Fibroblast of skin of back (primary cell): ENCODE measurements around the gene CSH1. TPM values are rescaled to one million over a fixed set of nuclear protein-coding genes. Genes with fewer than 3 reads are reported as not detected.
"Not testable (repeated sequence)": the region's sequence is repeated elsewhere in the genome, so short reads cannot be mapped to it uniquely, and the experiment has no call there.

Experiments used
- DNase-seq: peaks from one replicate; pipeline ENCODE4 v3.0.0-alpha.2; 2013
- polyA plus RNA-seq, 2 experiments: library from polyadenylated mRNA; unstranded; fragments of 120-200 nt; gene quantifications; one replicate each; pipeline ENCODE4 v1.2.1, GENCODE V29; 2013; ENCODE audit not compliant: insufficient read length in 2 of 2

Gene CSH1
- not detected for polyA plus RNA-seq (2013, experiment 1 of 2; ENCODE audit: insufficient read length)
- polyA plus RNA-seq (2013, experiment 2 of 2; ENCODE audit: insufficient read length): not detected

DNA sequence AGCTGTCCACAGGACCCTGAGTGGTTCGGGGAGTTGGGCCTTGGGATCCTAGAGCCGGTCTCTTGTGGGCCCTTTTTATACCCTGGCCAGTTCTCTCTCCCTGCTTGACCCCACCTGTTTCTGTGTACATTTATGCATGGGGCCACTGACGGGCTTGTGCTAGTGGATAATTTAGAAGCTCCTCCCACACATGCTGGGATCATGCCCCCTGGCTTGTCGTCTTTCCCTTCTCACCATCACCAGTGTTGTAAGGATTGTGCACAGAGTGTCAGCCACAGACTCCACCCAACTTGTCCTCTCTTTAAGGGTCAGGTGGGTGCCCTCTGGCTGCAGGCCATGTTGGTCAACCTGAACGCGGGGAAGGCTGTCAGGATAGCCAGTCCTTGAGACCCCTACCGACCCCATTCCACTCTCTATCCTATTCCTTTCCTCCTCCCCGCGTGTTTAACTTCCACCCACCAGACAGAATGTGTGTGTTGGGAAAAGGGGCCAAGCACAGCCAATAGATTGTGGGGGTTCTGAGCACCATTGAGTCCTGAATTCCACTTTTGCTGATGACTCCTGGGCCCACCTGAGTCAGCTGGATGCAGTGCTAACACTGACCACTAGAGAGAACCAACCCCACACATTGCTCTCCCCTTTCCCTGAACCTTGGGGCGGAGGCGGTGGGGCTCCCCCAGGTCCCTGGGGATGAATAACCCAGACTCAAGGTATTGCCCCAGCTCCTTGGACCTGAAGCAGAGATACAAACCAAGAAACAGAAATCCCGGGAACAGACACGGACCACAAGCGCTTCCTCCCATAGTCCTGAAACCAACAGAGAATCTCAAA lies at the start of gene CSH1:
Gene CSH1, minus strand, starts transcription at position 51 of the 831 bp plus-strand sequence. CDS start 63 bp downstream, outside the sequence.
- not testable (repeated sequence) for DNase-seq

DNA sequence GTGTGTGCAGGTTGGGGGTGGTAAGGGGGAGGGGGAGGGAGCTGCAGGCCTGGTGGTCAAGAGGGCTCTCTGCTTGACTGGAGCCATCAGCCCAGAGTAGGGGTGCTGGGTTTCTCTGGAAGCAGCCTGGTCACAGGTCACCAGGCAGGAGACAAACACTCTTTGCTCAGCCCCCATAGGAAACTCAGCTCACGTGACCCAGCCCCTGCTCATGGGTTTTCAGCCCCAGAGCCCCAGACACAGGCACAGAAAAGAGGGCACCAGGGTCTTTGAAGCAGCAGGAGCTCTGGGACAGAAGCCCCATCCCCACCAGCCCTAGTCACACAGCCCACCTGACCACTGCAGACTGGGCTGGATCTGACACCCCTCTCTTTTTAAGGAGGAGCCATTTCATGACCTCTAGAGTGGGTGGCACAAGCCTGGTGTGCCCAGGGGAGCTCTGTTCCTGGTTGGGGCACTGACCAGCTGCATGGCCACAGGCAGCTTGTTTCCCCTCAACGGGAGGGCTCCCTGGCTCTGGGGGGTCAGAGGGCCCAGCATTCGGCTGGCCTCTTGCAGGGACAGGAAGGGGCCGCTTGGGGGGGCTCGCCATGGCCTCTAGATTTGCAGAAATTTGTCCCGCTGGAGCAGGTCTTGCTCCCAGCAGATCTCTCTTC lies 49.5 kb upstream of the CSH1 start:
- DNase-seq: no peak

DNA sequence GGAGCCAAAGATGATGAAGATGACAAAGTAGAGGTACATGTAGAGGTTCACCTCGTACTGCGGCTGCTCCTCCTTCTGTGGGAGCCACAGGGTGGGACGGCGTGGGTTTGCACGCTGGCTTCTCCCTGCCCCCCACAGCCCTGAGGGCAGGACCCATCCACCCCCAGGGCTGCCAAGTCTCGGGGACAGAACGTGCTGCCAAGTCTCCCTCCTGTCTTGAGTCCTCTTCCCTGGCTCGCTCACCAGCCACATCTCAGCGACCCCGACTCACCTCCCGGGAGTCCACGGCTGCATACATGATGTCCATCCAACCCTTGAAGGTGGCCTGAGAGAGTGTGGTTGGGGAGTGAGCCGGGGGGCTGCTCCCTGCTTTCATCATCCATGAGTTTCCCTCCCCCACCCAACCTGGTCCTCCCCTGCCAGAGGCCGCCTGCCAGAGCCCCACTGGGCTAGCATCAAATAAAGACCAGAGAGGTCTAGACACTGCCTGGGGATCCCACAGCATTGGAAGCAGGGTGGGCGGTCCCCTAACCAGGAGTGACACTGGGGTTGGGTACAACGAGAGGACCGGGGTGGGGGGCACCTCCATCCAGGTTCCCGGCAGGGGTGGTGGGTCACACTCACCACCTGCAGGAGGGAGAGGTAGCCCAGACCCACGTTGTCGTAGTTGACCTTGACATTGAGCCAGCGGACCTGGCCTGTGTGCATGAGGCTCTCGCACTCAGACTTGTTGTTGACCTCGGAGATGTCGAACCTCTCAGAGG lies 48.5 kb upstream of the CSH1 start:
- no peak for DNase-seq

DNA sequence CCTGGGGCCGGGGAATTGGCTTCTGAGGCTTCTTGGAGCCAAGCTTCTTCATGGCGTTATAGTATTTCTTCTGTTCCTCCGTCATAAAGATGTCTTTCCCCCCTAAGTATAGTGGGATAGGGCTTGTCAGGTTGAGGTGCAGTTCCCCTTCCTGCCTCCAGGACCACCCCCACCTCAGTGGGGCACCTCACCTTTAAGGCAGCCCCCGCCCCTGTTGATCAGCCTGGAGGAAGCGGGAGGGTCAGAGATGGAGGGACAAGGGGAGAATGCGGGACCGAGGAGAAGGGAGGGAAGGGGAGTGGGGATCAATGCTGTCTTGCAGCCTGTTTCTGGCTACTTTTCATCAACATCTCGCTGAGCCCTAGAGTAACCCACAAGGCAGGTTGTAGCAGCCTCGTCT lies 47.4 kb upstream of the CSH1 start:
- no peak for DNase-seq

DNA sequence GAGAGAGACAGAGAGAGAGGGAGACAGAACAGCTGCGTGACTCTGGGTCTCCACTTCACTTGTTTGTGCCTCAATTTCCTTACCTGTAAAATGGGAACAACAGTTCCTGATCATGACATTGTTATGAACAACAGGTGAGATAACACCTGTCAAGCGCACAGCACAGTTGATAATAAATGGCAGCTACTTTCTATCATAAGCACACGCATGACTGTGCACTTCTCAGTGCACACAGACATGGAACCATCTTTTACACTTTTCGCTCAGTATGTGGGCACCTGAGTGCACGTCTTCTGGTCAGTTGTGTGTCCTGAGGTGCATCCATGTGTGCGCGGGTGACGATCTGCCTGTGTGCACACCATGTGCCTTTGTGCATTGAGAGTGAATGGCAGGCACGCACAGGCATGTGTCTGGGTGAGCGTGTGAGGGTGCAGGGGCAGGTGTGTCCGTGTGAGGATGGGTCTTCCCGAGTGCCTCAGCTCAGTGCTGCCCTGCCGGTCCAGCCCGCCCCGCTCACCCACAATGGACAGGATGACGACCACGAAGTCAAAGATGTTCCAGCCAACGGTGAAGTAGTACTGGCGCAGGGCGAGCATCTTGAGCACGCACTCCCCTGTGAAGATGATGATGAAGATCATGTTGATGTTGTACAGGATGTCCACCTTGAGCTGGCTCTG lies 46.1 kb upstream of the CSH1 start:
- no peak for DNase-seq

DNA sequence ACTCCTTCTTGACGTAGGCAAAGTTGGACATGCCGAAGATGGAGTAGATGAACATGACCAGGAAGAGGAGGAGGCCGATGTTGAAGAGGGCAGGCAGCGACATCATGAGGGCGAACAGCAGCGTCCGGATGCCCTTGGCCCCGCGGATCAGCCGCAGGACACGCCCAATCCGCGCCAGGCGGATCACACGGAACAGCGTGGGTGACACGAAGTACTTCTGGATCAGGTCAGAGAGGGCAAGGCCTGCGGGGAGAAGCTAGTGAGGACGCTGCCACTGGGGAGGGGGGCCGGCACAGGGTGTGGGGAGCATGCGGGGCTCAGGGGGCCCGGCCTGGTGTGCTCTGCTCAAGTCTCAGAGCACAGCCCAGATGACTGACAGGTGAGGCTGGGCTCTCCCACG lies 45.4 kb upstream of the CSH1 start:
- DNase-seq: no peak

DNA sequence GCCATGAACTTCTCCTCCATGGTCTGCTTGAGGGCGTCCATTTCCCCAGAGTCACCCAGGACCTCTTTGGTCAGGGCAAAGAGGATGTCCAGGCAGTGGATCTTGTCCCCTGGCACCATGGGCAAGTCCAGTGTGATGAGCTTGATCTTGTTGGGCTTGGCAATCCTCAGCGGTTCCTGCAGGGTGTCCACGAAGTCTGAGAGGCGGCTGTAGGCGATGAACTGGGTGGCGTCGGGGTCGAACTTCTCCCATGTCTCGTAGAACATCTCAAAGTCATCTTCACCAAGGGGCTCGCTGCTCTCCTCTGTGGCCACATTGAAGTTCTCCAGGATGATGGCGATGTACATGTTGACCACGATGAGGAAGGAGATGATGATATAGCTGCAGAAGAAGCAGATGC lies 44.8 kb upstream of the CSH1 start:
- no peak for DNase-seq

DNA sequence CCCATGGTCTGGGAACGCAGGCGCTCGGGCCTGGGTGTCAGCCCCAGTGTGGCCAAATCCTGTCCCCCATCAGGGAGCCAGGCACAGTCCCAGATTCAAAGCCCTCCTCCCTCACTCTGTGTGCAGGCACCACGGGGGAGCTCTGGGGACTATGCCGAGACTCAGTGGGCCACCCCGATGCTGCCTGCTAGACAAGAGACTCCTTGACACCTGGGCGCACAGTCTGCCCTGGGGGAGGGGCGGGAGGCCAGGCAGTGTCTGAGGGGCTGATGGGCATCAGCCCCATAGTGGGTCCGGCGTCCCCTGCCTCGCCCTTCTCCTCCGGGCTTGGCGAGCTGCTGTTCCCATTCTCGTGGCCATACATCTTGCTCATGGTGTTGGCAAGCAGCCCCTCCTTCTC lies 44.2 kb upstream of the CSH1 start:
- DNase-seq: no peak

DNA sequence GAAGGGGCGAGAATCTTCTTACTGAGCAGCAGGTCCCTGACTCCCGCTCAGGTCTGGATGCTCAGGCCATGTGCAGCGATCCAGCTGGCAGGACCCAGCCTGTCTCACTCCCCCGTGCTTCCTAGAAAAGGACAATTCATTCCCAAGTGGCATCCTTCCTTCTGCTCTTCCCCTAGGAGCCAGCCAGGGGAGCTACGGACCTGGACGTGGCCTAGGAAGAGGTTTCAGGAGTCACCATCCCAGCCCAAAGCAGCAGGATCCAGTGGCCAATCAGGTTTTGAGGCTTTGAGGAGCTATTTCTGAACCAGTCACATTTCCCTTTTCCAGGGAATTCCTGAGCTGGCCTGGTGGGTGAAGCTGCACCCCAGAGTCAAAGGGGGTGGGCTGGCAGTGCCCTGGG lies 43.5 kb upstream of the CSH1 start:
- no peak for DNase-seq

DNA sequence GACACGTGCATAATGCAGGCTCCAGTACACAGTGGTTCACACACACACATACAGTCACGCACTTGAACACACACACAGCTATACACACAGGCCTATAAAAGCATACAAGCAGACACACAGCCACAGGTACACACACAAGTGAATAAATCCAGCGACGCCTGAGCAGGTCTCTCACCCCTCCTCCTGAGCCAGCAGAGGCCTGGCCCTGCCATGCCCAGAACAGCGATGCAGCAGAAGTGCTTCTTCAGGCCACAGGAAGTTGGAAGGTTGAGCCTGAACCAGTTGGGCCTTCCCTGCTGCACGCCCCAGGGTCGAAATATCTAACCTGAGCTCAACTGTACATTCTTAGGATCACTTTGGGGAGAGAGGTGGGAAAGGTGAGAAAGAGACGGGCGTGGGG lies 43.0 kb upstream of the CSH1 start:
- no peak for DNase-seq

DNA sequence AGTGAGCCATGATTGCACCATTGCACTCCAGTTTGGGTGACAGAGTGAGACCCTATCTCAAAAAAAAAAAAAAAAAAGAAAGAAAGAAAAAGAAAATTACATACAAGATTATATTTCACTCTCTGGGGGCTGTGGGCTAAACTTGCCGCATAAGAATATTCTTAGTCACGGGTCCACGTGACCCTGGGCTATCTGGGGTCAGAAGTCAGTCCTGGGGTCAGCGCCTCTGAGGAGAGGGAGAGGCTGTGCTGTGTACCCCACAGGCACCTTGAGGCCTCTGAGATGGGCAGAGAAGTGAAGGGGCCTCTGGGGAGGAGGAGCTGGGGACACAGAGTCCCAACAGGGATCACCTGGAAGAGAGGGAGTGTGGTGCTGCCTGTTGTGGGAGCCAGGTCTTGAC lies 41.5 kb upstream of the CSH1 start:
- no peak for DNase-seq

DNA sequence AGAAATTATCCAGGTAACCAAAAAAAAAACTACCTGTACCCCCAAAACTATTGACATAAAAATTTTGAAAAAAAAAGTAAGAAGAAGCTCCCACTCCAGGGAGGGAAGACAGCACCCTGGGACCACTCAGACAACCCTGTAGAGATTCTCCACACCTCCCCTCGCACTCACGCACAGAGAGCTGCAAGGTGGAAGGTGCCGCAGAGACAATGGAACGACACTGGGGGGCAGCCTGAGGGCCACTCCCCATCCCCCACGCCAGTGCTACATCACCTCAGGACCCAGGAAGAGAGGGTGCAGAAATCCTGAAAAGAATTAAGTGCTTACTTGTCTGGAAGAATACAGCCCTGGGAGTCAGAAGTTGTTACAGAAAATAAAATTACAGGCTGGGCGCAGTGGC lies 40.9 kb upstream of the CSH1 start:
- no peak for DNase-seq

DNA sequence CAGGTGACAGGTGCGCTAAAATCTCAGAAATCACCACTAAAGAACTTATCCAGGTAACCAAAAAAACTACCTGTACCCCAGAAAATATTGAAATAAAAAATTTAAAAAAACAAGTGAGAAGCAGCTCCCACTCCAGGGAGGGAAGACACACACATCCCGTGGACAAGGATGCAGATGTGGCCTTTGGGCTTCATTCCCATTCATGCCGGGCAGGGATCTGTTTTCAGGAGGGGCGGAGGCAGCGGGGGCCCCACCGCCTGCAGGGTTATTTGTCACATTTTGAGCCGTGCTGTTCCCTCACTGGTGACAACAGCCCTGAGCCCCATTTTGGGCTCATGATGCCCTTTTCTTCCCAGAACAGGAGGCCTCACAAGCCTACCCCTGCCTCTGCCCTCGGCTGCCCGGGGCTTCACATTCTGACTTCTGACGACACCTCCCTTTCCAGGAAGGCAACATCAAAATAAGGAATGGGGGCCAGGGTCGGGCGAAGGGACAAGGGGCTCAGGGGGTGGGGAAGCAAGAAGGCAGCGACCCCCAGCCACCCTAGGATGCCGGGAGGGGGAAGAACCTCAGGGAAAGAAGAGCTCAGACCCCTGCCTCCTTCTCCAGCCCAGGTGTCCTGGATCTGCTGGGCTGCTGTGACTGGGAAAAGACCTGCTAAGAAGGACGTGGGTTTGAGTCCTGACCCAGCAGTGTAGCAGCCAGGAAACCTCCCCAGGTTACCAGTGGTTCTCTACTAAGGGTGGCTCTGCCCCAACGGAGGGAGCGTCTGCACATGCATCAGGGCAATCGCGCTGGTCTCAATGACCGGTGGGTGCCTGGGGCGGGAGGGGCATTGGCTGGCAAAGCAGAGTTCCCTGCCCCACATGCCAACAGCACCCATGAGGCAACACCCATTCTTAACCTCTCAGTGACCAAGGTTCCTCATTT lies 38.1 kb upstream of the CSH1 start:
- no peak for DNase-seq

DNA sequence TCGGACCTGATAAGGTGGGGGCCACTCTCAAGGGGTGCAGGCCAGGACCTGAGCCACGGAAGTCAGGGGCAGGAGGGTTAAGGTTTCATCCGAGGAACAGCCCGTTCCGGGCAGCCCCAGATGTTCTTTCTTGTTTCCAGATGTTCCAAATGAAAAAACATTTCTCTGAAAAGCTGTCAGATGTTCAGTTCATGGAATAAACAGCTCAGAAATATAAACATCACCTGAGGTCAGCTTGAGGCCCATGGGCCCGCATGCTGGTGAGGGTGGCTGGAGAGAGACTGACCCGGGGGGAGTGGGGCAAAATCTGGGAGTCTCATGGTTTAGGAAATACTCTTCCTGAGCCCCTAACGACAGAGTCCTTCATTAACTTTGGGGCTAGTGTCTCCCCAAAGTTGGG lies 37.2 kb upstream of the CSH1 start:
- DNase-seq: no peak

DNA sequence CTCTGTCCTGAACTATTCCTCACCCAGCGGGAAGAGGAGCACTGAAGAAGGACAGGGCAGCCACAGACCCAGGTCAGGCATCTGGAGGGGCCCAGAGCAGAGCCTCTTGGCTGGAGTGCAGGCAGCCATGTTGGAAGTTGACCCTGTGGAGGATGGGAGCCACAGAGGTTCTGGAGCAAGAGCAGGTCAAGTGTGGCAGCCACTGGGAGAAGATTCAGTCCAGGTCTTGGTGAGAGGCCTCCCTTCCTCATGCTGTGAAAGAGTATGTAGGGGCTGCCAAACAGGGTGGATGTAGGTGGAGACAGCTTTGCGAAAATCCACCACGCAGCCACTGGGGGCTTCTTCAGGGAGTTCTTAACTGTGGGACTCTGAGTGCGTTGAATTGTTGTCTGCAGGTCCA lies 36.3 kb upstream of the CSH1 start:
- DNase-seq: no peak

DNA sequence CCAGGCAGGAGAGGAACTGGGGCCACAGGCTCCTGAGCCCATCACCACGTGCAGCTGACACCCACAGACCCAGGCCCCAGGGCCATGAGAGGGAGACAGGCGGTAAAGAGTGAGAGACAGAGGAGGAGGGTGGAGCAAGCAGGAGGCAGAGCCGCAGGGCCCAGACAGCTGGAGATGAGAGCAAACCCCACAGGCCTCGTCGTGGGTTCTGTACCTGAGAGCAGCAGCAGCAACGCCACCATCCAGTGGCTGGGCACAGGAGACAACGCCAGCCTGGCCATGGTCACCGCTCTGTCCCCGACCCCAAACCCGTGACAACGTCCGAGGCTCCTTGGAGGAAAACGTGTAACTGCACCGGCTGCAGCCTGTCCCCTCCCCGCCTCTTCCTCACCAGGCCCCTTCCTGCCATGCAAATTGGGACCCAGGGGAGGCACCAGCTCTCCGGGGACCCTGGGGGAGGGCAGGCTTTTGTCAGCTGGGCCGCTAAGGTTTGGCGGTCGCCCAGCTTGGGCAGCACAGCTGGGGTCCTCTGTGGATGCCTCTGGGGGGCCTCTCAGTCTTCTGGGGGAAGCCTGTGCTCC lies 35.7 kb upstream of the CSH1 start, which contains the start of gene CD79B:
Gene CD79B, minus strand, starts transcription at position 351 of the 581 bp plus-strand sequence. Its CDS starts 70 bp downstream, at position 281.
- no peak for DNase-seq

DNA sequence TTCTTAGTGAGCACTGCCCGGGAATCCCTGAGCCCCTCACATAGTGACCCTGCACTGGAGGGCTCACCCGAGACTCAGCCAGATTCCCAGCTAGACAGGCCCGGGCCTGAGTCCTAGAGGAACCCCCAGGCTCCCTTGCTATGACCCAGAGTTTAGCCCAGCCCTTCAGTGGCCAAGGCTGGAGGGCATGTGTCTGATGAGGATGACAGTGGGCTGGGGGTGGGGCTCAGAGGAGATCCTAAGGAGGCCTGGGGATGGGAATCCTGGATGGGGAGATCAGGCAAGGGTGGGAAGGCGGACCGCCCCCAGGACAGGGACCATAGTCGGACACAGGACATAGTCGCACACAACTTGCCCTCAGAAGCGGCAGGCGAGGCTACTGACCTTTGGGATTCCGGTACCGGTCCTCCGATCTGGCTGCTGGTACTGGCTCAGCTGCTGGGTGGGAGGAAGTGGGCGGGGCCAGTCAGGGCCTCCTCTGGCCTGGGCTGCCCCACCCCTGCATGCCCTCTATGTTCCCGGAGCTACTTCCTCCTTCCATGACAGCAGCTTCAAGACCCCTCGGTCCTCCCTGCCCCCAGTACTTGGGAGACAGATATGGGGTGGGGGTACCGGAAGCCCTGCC lies 34.7 kb upstream of the CSH1 start:
- no peak for DNase-seq

DNA sequence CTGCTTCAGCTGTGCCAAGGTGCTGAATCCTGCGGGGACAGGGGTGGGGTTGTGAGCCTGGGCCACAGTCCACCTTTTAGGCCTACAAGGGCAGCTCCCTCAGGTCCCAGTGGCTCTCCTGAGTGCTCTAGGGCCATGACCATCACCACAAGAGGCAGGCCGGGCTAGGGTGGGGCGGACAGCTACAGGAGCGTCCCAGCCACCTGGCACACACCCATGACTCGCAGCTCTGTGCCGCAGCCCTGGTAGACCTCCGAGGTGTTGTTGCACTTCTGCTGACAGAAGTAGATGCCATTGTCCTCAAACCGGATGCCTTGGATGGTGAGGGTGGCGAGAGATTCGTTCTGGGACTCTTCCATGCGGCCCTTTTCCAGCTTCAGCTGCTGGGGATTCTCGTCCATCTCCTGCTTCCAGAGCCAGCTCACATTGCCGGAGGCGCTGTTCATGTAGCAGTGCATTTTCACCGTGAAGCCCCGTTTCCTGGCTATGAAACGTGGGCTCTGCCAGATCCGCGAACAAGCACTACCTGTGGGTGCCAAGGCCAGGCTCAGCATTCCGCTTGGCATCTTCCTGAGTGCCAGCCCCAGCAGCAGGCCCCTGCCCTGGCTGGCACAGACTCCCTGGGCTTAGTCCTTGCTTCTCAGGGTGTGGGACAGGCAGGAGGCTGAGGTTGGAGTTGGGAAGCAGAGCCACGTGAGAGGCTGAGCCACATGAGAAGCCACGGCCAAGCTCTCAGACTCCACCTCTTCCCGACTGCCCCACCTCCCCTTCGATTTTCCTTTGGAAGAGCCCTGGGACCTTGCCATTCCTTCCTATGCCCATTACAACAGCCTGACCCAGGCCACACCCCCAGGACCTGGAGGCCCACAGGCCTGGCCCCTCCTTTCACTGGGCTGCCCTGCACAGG lies 33.7 kb upstream of the CSH1 start:
- no peak for DNase-seq

DNA sequence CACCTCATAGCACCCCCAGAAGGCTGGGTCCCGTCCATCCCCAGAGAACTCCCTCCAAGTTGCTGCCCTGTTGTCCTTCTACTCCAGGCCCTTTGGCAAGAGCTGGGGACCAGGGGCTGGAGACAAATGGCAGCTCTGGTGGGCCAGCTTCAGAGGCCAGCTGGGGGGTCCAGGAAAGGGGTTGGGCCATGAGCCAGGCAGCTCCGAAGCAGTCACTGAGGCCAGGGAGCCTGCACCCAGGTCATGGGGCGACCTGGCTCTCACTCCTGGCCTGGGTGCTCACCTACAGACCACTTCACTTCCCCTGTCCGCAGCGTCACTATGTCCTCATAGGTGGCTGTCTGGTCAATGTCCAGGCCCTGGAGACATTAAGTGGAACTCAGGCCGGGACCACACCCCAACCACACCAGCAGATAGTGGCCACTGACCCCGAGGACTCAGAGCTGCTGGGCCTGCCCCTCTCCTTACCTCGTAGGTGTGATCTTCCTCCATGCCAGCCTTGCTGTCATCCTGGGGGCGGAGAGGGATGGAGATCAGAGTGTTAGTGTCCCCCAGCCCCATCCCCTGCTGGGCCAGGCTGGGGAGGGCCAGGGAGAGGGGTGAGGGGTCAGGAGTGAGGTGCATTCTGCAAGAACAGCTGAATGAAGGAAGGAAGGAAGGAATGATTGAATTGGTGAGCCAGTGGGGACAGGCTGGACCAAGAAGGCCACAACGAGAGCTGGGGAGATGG lies 32.8 kb upstream of the CSH1 start:
- DNase-seq: no peak
